Endodermal cell (in vitro differentiated cells): Measurements from ENCODE around the gene RPH3AL. TPM values are rescaled to one million over a fixed set of nuclear protein-coding genes. Genes with fewer than 3 reads are reported as not detected.

Experiments
- DNase-seq: peaks from one replicate; pipeline ENCODE4 v3.0.0-alpha.2; 2017
- H3K27ac ChIP-seq: 2 replicates; pipeline ENCODE4 v1.5.1; 2013; ENCODE audit warnings: mild to moderate bottlenecking, low read depth, low read length, moderate library complexity
- H3K27me3 ChIP-seq: 2 replicates; pipeline ENCODE4 v1.6.1; 2013; ENCODE audit warnings: mild to moderate bottlenecking, low read length, moderate library complexity; ENCODE audit not compliant: insufficient read depth, control insufficient read depth, poor library complexity, severe bottlenecking
- H3K36me3 ChIP-seq: 2 replicates; pipeline ENCODE4 v1.7.0; 2013; ENCODE audit warnings: mild to moderate bottlenecking, low read length, moderate library complexity; ENCODE audit not compliant: control insufficient read depth, insufficient read depth
- H3K4me1 ChIP-seq: one replicate; pipeline ENCODE4 v1.7.0; 2013; ENCODE audit warnings: low read length; ENCODE audit not compliant: control insufficient read depth, insufficient read depth
- H3K4me3 ChIP-seq: 2 replicates; pipeline ENCODE4 v1.5.1; 2013; ENCODE audit warnings: mild to moderate bottlenecking, low read length, moderate library complexity
- H3K9ac ChIP-seq: 2 replicates; pipeline ENCODE4 v1.6.1; 2013; ENCODE audit warnings: mild to moderate bottlenecking, low read length, moderate library complexity; ENCODE audit not compliant: poor library complexity, severe bottlenecking; ENCODE audit errors: extremely low read depth
- H3K9me3 ChIP-seq: 2 replicates; pipeline ENCODE4 v1.6.1; 2013; ENCODE audit warnings: mild to moderate bottlenecking, low read length, moderate library complexity; ENCODE audit not compliant: control insufficient read depth
- H3K27ac Mint-ChIP-seq: 2 replicates; pipeline ENCODE4 v1.8.0; 2020; ENCODE audit warnings: mixed read lengths
- H3K27me3 Mint-ChIP-seq: 2 replicates; pipeline ENCODE4 v1.8.0; 2021; ENCODE audit warnings: mild to moderate bottlenecking, mixed read lengths; ENCODE audit not compliant: insufficient read depth
- H3K36me3 Mint-ChIP-seq: 2 replicates; pipeline ENCODE4 v1.8.0; 2020; ENCODE audit warnings: low read depth, mixed read lengths
- H3K4me1 Mint-ChIP-seq: 2 replicates; pipeline ENCODE4 v1.8.0; 2020; ENCODE audit warnings: mixed read lengths
- H3K4me3 Mint-ChIP-seq: 2 replicates; pipeline ENCODE4 v1.8.0; 2020; ENCODE audit warnings: mild to moderate bottlenecking, moderate library complexity, mixed read lengths
- H3K9me3 Mint-ChIP-seq: 2 replicates; pipeline ENCODE4 v1.8.0; 2020; ENCODE audit warnings: mild to moderate bottlenecking, mixed read lengths
- WGBS, 2 experiments: methylation state at CpG; one replicate each; pipeline versions ENCODE4 v1.1.5 to v1.1.7; 2013; ENCODE audit warnings: missing lambda C conversion rate in 2 of 2, mixed read lengths in 1 of 2; ENCODE audit not compliant: insufficient coverage in 1 of 2, insufficient read length in 1 of 2; 5-methylcytosine and 5-hydroxymethylcytosine counted together
- long read RNA-seq, 4 experiments: library from polyadenylated mRNA in 2 of 4; library from RNA in 1 of 4; library from capped mRNA in 1 of 4; stranded (forward) in 3 of 4; unstranded in 1 of 4; transcript quantifications; one replicate each; pipeline ENCODE4 v2.0.0, GENCODE V29; 2020 to 2021; ENCODE audit warnings: inconsistent platforms in 1 of 4
- polyA plus RNA-seq, 2 experiments: library from polyadenylated mRNA; stranded (reverse); fragments of 50-300 nt; gene quantifications; one replicate each; pipeline ENCODE4 v1.2.3, GENCODE V29; 2013
- total RNA-seq, 2 donors: library from RNA; stranded (reverse); fragmentation: NEBNext Ultra II Directional in 1 of 2; extraction: Animal tissue kit (Norgen Biotek cat#: 25700) in 1 of 2; gene quantifications; 2 replicates in 1 of 2; 3 replicates in 1 of 2; pipeline ENCODE4 v1.2.1, GENCODE V29; 2021
- TF ChIP-seq, protein P1 (sequence below): fragments of 200-600 bp; sonication (generic); conservative IDR thresholded peaks from 2 replicates; pipeline ENCODE4 v1.5.0; 2021; ENCODE audit warnings: antibody characterized with exemption, mild to moderate bottlenecking

Gene RPH3AL, protein sequence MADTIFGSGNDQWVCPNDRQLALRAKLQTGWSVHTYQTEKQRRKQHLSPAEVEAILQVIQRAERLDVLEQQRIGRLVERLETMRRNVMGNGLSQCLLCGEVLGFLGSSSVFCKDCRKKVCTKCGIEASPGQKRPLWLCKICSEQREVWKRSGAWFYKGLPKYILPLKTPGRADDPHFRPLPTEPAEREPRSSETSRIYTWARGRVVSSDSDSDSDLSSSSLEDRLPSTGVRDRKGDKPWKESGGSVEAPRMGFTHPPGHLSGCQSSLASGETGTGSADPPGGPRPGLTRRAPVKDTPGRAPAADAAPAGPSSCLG
- 10 to 100 TPM; 14.7 to 16.9 TPM for total RNA-seq
- 4.1 TPM for polyA plus RNA-seq (2013, experiment 1 of 2)
- polyA plus RNA-seq (2013, experiment 2 of 2), result 4.6 TPM
- long read RNA-seq, experiment 1, partial matches to known transcripts, result 0 of 5 reads
- long read RNA-seq, experiment 1, other reads (novel, unspliced or antisense), result 3 of 5 reads
- long read RNA-seq, experiment 2, partial matches to known transcripts, result 0 of 26 reads
- long read RNA-seq, experiment 2, other reads (novel, unspliced or antisense), result 22 of 26 reads
- long read RNA-seq, experiment 3, partial matches to known transcripts, result 4 of 37 reads
- long read RNA-seq, experiment 3, other reads (novel, unspliced or antisense), result 26 of 37 reads
- long read RNA-seq, experiment 4, transcript RPH3AL-209 (2 exons, 880 nt), result major isoform, 6 of 18 reads
- long read RNA-seq, experiment 4, partial matches to known transcripts, result 2 of 18 reads
- long read RNA-seq, experiment 4, other reads (novel, unspliced or antisense), result 8 of 18 reads

DNA sequence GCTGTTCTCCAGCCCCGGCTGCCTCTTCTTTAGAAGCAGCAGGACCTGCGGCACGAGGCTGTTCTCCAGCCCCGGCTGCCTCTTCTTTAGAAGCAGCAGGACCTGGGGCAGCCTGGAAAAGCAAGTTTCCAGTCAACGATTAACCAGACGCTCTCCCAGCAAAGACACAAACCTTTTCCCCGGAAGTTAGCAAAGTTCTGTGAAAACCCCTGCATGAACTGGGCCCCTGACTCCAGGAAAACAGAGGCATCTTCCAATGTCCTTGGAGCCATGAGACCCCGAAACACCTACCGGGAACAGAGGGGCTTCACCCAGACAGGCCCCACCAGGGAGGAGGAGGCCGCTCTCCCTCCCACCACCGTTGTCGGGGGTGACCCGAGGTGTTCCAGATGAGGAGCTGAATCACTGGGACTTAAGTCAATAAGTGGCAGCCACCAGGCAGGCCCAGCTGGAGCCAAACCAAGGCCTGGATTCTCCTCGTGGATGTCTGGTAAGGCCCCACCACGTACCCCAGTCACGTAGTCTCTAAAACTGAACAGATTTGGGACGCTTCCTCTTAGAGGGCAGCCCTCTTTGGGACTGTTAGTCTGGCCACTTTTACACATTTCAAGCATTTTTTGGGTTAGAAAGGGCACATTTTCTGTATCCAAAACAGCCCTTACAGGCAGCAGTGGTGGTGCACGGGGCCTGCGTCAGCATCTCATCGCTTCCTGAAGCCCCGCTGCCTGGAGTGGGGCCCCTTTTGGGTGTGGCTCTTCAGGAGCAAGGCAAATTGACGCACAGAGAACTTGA, at the start of gene RPH3AL:
Gene RPH3AL (minus strand): TSS at position 387 of the 792 bp plus-strand sequence. CDS start 25,264 bp downstream, outside the sequence.
- no peaks in the 10 kb centered on the region for H3K36me3 ChIP-seq
- H3K9me3 ChIP-seq, result no peaks in the 10 kb centered on the region
- 42 to 51% methylated on average over 21 to 22 of the region's 22 CpGs for WGBS, 2 experiments
- Mint-ChIP-seq H3K36me3 (peaks cover 7% of the 10 kb centered on the region), H3K9me3 (peaks cover 14% of the 10 kb centered on the region), H3K4me3 (peak within 1 kb of the TSS; percentile 41), H3K27ac (peak within 1 kb of the TSS; percentile 88), H3K4me1 (peaks cover 22% of the 10 kb centered on the region), H3K27me3 (no peaks in the 10 kb centered on the region)
- TF ChIP-seq, protein P1, sequence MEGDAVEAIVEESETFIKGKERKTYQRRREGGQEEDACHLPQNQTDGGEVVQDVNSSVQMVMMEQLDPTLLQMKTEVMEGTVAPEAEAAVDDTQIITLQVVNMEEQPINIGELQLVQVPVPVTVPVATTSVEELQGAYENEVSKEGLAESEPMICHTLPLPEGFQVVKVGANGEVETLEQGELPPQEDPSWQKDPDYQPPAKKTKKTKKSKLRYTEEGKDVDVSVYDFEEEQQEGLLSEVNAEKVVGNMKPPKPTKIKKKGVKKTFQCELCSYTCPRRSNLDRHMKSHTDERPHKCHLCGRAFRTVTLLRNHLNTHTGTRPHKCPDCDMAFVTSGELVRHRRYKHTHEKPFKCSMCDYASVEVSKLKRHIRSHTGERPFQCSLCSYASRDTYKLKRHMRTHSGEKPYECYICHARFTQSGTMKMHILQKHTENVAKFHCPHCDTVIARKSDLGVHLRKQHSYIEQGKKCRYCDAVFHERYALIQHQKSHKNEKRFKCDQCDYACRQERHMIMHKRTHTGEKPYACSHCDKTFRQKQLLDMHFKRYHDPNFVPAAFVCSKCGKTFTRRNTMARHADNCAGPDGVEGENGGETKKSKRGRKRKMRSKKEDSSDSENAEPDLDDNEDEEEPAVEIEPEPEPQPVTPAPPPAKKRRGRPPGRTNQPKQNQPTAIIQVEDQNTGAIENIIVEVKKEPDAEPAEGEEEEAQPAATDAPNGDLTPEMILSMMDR, result no peak
- DNase-seq, result peak; percentile 88
- peak within 1 kb of the TSS; percentile 57 for H3K4me3 ChIP-seq
- no peaks in the 10 kb centered on the region for H3K27me3 ChIP-seq
- no peak within 1 kb of the TSS for H3K9ac ChIP-seq
- peaks cover 15% of the 10 kb centered on the region for H3K4me1 ChIP-seq
- no peak within 1 kb of the TSS for H3K27ac ChIP-seq

DNA sequence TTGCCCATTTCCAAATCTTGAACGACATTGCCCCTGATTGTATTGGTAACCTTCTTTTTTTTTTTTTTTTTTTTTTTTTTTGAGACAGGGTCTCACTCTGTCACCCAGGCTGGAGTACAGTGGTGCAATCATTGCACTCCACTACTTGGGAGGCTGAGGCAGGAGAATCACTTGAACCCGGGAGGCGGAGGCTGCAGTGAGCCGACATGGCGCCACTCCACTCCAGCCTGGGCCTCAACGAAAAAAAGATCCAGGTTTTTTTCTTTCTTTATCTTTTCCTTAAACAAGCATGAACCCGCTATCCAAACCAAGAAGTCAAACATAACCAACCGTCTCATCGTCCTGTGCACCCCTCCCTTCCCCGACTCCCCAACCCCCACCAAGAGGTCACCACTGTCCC, 47.6 kb upstream of the RPH3AL start:
- Mint-ChIP-seq H3K27ac (no peak overlapping the region), H3K4me3 (no peak overlapping the region), H3K9me3 (no peaks in the 10 kb centered on the region), H3K27me3 (peaks cover 28% of the 10 kb centered on the region), H3K36me3 (no peaks in the 10 kb centered on the region), H3K4me1 (no peaks in the 10 kb centered on the region)
- Histone ChIP-seq H3K27ac (no peak overlapping the region), H3K27me3 (peaks cover 17% of the 10 kb centered on the region), H3K36me3 (no peaks in the 10 kb centered on the region), H3K9me3 (no peaks in the 10 kb centered on the region), H3K4me3 (no peak overlapping the region), H3K4me1 (no peaks in the 10 kb centered on the region), H3K9ac (no peak overlapping the region)
- 90 to 93% methylated on average over 3 to 10 of the region's 10 CpGs for WGBS, 2 experiments
- TF ChIP-seq, protein P1, result no peak
- no peak for DNase-seq

- peaks cover 18% of the 10 kb centered on the region for H3K27me3 Mint-ChIP-seq
- TF ChIP-seq, protein P1, result no peak
- Histone ChIP-seq H3K27ac (no peak overlapping the region), H3K4me3 (no peak overlapping the region), H3K9ac (no peak overlapping the region), H3K36me3 (no peaks in the 10 kb centered on the region), H3K4me1 (no peaks in the 10 kb centered on the region), H3K9me3 (no peaks in the 10 kb centered on the region), H3K27me3 (peaks cover 2% of the 10 kb centered on the region)
- no peak overlapping the region for H3K4me3 Mint-ChIP-seq
- no peaks in the 10 kb centered on the region for H3K4me1 Mint-ChIP-seq
- DNase-seq, result no peak
- WGBS, 2 experiments, result 93 to 94% methylated on average over 5 of the region's 6 CpGs
- H3K27ac Mint-ChIP-seq, result no peak overlapping the region
- H3K36me3 Mint-ChIP-seq, result no peaks in the 10 kb centered on the region
- no peaks in the 10 kb centered on the region for H3K9me3 Mint-ChIP-seq
Observed at GRCh38 chr17:396788-397187, 44.2 kb upstream of the RPH3AL start.
